ENCODE results near the gene GRIP1.

The GRIP1 gene

GRCh38 chr12:66603981-66604479 lies 74.8 kb downstream of the GRIP1 start:
- no peak for TF ChIP-seq CTCF (IDR thresholded peaks at IDR 0.05)

GRCh38 chr12:66603461-66603860 lies 75.4 kb downstream of the GRIP1 start:
- no peak for TF ChIP-seq CTCF (IDR thresholded peaks at IDR 0.05)

- no peak for TF ChIP-seq CTCF (IDR thresholded peaks at IDR 0.05)
Measured at GRCh38 chr12:66602483-66603143, 76.3 kb downstream of the GRIP1 start.

- TF ChIP-seq CTCF (IDR thresholded peaks at IDR 0.05) = no peak
Measured at GRCh38 chr12:66600903-66601302, 78.0 kb downstream of the GRIP1 start.

GRCh38 chr12:66599816-66600215 lies 79.1 kb downstream of the GRIP1 start:
- no peak for TF ChIP-seq CTCF (IDR thresholded peaks at IDR 0.05)

GRCh38 chr12:66598608-66599007 lies 80.3 kb downstream of the GRIP1 start:
- no peak for TF ChIP-seq CTCF (IDR thresholded peaks at IDR 0.05)

- TF ChIP-seq CTCF (IDR thresholded peaks at IDR 0.05) = no peak
Measured at GRCh38 chr12:66598079-66598478, 80.8 kb downstream of the GRIP1 start.

- TF ChIP-seq CTCF (IDR thresholded peaks at IDR 0.05) = no peak
Measured at GRCh38 chr12:66596199-66596598, 82.7 kb downstream of the GRIP1 start.

Data from LNCAP (cell line).